HG02623 (cell line): Measurements from ENCODE around the gene GLA.

Experiments used
- ATAC-seq: cut with Tn5 transposase; IDR thresholded peaks from one replicate; pipeline ENCODE4 v1.9.1; 2021; ENCODE audit warnings: moderate library complexity; ENCODE audit not compliant: unreplicated experiment

GLA gene

GRCh38 chrX:101398694-101399093 is 9.0 kb downstream of the GLA start:
- ATAC-seq: no peak

GRCh38 chrX:101397779-101398178 is 9.9 kb downstream of the GLA start:
- ATAC-seq: no peak

- no peak for ATAC-seq
Measured at GRCh38 chrX:101395789-101396188, 11.9 kb downstream of the GLA start.

GRCh38 chrX:101394372-101394771 is 13.4 kb downstream of the GLA start:
- ATAC-seq: no peak

GRCh38 chrX:101393530-101394305 is 14.0 kb downstream of the GLA start:
- ATAC-seq: no peak

- no peak for ATAC-seq
Measured at GRCh38 chrX:101391831-101392230, 15.9 kb downstream of the GLA start.

- ATAC-seq: peak; percentile 76
Measured at GRCh38 chrX:101390664-101391525, 16.8 kb downstream of the GLA start, which contains the start of gene RPL36A. RPL36A (plus strand) TSS chrX:101391011; CDS start chrX:101391044, 33 bp downstream.

- no peak for ATAC-seq
Measured at GRCh38 chrX:101388604-101389003, 19.1 kb downstream of the GLA start.

GRCh38 chrX:101386542-101386885 is 21.2 kb downstream of the GLA start:
- ATAC-seq: no peak

- ATAC-seq: peak; percentile 64
Measured at GRCh38 chrX:101385795-101386541, 21.8 kb downstream of the GLA start, which contains the start of gene BTK. BTK (minus strand) TSS chrX:101386191; CDS start chrX:101375284, 10,907 bp downstream.

- no peak for ATAC-seq
Measured at GRCh38 chrX:101385026-101385684, 22.6 kb downstream of the GLA start.

GRCh38 chrX:101383679-101384205 is 24.0 kb downstream of the GLA start:
- ATAC-seq: peak; percentile 70

GRCh38 chrX:101377547-101377946 is 30.2 kb downstream of the GLA start:
- ATAC-seq: no peak

- ATAC-seq: no peak
Measured at GRCh38 chrX:101370888-101371504, 36.7 kb downstream of the GLA start.

- no peak for ATAC-seq
Measured at GRCh38 chrX:101369687-101370086, 38.0 kb downstream of the GLA start.

GRCh38 chrX:101368800-101369199 is 38.9 kb downstream of the GLA start:
- no peak for ATAC-seq

- no peak for ATAC-seq
Measured at GRCh38 chrX:101365301-101365795, 42.4 kb downstream of the GLA start.

- ATAC-seq: no peak
Measured at GRCh38 chrX:101362757-101363156, 45.0 kb downstream of the GLA start.

- ATAC-seq: no peak
Measured at GRCh38 chrX:101362116-101362515, 45.6 kb downstream of the GLA start.

- no peak for ATAC-seq
Measured at GRCh38 chrX:101360390-101360789, 47.3 kb downstream of the GLA start.
